A673 (cell line): ENCODE results near the gene TGM2. TPM values are rescaled to one million over a fixed set of nuclear protein-coding genes. Genes with fewer than 3 reads are reported as not detected.
A peak's percentile ranks its signal among the peaks of the same experiment; 100 is the strongest.

ENCODE experiments used
- Bru-seq: library from RNA; stranded (reverse); fragments of 400-500 nt; gene quantifications from one replicate; lab custom pipeline; 2021; lab: Mats Ljungman, UMichigan
- BruChase-seq, 2 experiments: library from RNA; stranded (reverse); fragments of 400-500 nt; gene quantifications; one replicate each; lab custom pipeline; 2021; lab: Mats Ljungman, UMichigan
- BruUV-seq: library from RNA; stranded (reverse); fragments of 400-500 nt; replicated peaks from 2 replicates; lab custom pipeline; 2021; lab: Mats Ljungman, UMichigan
- CTCF ChIA-PET: fragments of 300-600 bp; sonication (Branson Sonifier 250); formaldehyde crosslinking; loops from one replicate; lab custom pipeline; 2022; ENCODE audit warnings: antibody characterized with exemption; lab: Charles Lee
- POLR2A ChIA-PET: fragments of 300-600 bp; sonication (Branson Sonifier 250); formaldehyde crosslinking; loops from one replicate; lab custom pipeline; 2022; ENCODE audit warnings: antibody characterized with exemption; ENCODE audit not compliant: low non-redundant PET; lab: Charles Lee
- DNase-seq: peaks from one replicate; pipeline ENCODE4 v3.0.0-alpha.2; 2015; ENCODE audit warnings: low spot score
- H3K27ac ChIP-seq: fragments of 200-600 bp; sonication (generic); 2 replicates; pipeline ENCODE4 v1.5.1; 2016; ENCODE audit warnings: mixed run types, low read depth, mild to moderate bottlenecking, mixed read lengths, antibody characterized with exemption, low read length; ENCODE audit not compliant: poor library complexity, severe bottlenecking
- H3K27me3 ChIP-seq: fragments of 200-600 bp; sonication (generic); replicated peaks from 2 replicates; pipeline ENCODE4 v1.6.1; 2017; ENCODE audit warnings: mixed run types, low read depth, mild to moderate bottlenecking, mixed read lengths, antibody characterized with exemption, low read length; ENCODE audit not compliant: insufficient read depth, poor library complexity
- H3K36me3 ChIP-seq: fragments of 200-600 bp; sonication (generic); 2 replicates; pipeline ENCODE4 v1.6.1; 2016; ENCODE audit warnings: mixed run types, mild to moderate bottlenecking, mixed read lengths, antibody characterized with exemption, low read length; ENCODE audit not compliant: insufficient read depth, poor library complexity, severe bottlenecking
- H3K4me1 ChIP-seq: fragments of 200-600 bp; sonication (generic); 2 replicates; pipeline ENCODE4 v1.6.1; 2017; ENCODE audit warnings: mixed run types, mild to moderate bottlenecking, mixed read lengths, antibody characterized with exemption, low read length; ENCODE audit not compliant: insufficient read depth, poor library complexity, severe bottlenecking
- H3K4me3 ChIP-seq: fragments of 200-600 bp; sonication (generic); 2 replicates; pipeline ENCODE4 v1.5.1; 2016; ENCODE audit warnings: low read depth, mixed run types, mild to moderate bottlenecking, mixed read lengths, low read length; ENCODE audit not compliant: poor library complexity, severe bottlenecking
- H3K9me3 ChIP-seq: fragments of 200-600 bp; sonication (generic); 2 replicates; pipeline ENCODE4 v1.6.1; 2016; ENCODE audit warnings: mixed run types, low read depth, mild to moderate bottlenecking, mixed read lengths, antibody characterized with exemption, low read length; ENCODE audit not compliant: poor library complexity, severe bottlenecking
- CTCF ChIP-seq: fragments of 300-800, 200-600 bp; sonication (generic); conservative IDR thresholded peaks from 2 replicates; pipeline ENCODE4 v1.5.1; 2017; ENCODE audit warnings: low read depth, mild to moderate bottlenecking, antibody characterized with exemption, low read length, moderate library complexity, mixed read lengths
- EZH2 ChIP-seq: fragments of 200-600 bp; sonication (generic); IDR thresholded peaks from 2 replicates; pipeline ENCODE4 v1.6.1; 2017; ENCODE audit warnings: borderline replicate concordance, low read depth, mild to moderate bottlenecking, mixed read lengths, antibody characterized with exemption, low read length; ENCODE audit not compliant: poor library complexity, severe bottlenecking
- intact Hi-C: fragments of 100-400 bp; cut with micrococcal nuclease; formaldehyde crosslinking; loops from one replicate; pipeline ENCODE4 v1.10.0; 2022; ENCODE audit not compliant: unreplicated experiment
- long read RNA-seq: library from polyadenylated mRNA; stranded (forward); transcript quantifications from one replicate; pipeline ENCODE4 v2.0.0, GENCODE V29; 2022
- total RNA-seq: library from RNA; stranded (reverse); gene quantifications from 2 replicates; pipeline ENCODE4 v1.2.3, GENCODE V29; 2021

TGM2 gene
- total RNA-seq (0.43 and 0.85 TPM in 2 replicates), Bru-seq, nascent RNA (percentile 13 among the genes with signal in this experiment), BruChase-seq, experiment 1, labeled RNA remaining after a 2-hour chase (percentile 5 among the genes with signal in this experiment), BruChase-seq, experiment 2, labeled RNA remaining after a 6-hour chase (percentile 16 among the genes with signal in this experiment)
- long read RNA-seq, full-length matches to known transcripts = 1 of 2 reads
- long read RNA-seq, partial matches to known transcripts = 0 of 2 reads
- long read RNA-seq, other reads (novel, unspliced or antisense) = 1 of 2 reads

- POLR2A ChIA-PET = no interaction called here
Observed at GRCh38 chr20:38165089-38165965, at the start of gene TGM2. TSS of gene TGM2 (minus strand) at chr20:38165270. CDS start at chr20:38165198, 72 bp downstream.

DNA sequence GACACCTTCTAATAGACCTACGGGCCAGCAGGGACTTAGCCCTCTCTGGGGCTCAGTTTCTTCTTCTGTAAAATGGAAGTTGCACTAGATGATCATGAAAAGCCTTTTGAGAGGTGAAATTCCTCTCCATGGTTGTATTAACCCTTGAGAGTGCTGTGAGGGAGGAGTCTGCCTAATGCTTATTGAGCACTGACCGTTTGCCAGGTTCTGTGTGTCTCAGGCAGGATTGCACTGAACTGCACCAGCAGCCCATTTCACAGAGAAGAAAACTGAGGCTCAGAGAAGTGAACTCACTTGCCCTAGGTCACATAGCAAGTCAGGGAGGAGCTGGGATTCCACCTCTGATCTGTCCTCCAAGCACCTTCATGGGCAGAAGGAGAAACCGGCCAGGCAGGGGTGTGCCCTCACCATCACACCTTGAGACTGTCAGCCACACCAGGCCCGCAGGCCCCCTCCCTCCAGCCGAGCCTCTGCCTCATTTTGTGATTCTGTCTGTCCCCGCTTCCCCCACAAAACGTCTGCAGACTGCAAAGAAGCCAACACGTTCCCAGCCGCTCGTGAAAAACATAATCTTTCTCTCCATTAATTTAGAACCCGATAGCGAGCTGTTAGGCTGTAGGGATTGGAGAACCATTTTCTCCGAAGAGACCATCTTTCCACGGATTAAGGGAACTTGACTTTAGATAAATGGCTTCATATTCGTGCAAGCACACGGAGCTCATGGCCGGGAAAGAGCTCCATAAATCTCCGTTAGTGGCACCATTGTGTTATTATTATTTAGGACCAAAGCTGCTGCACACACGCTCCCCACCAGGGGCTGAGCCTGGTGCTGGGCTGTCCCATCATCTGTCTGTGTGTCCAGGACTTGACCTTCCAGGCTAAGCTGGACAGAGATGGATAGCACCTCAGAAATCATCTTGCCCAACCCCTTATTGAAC lies 49.5 kb upstream of the TGM2 start:
- Histone ChIP-seq H3K27ac (no peak overlapping the region), H3K4me3 (no peak overlapping the region), H3K9me3 (no peaks in the 10 kb centered on the region), H3K4me1 (no peaks in the 10 kb centered on the region), H3K27me3 (no peaks in the 10 kb centered on the region), H3K36me3 (no peaks in the 10 kb centered on the region)
- no peak for DNase-seq
- intact Hi-C loops = no loop called here
- no TSS peak for BruUV-seq
- CTCF ChIA-PET = interaction anchor here (0.7 kb wide), 1 partner anchor 61 kb away, joined by 4 read pairs; no protein-coding TSS in a partner anchor
- 0 out of 2 replicates have a peak, but pooled peaks have one; percentile 16 for TF ChIP-seq CTCF
- no peak for TF ChIP-seq EZH2
- POLR2A ChIA-PET = no interaction called here

More at GRCh38 chr20:38165089-38165965, at the start of gene TGM2:
- CTCF ChIA-PET = no interaction called here
- TF ChIP-seq EZH2 = no peak
- peak; percentile 75 for TF ChIP-seq CTCF
- Histone ChIP-seq H3K36me3 (no peaks in the 10 kb centered on the region), H3K4me3 (peak within 1 kb of the TSS; percentile 35), H3K4me1 (no peaks in the 10 kb centered on the region), H3K27me3 (no peaks in the 10 kb centered on the region), H3K27ac (no peak within 1 kb of the TSS), H3K9me3 (no peaks in the 10 kb centered on the region)
- peak; percentile 62 for DNase-seq
- intact Hi-C loops = loop anchor here (1.0 to 5.0 kb wide), 2 partner anchors 93 to 108 kb away; no protein-coding TSS in a partner anchor
- BruUV-seq = no TSS peak

GRCh38 chr20:38213607-38213940 lies 48.5 kb upstream of the TGM2 start:
- Histone ChIP-seq H3K9me3 (no peaks in the 10 kb centered on the region), H3K36me3 (no peaks in the 10 kb centered on the region), H3K4me3 (no peak overlapping the region), H3K27ac (no peak overlapping the region), H3K27me3 (no peaks in the 10 kb centered on the region), H3K4me1 (no peaks in the 10 kb centered on the region)
- CTCF ChIA-PET = interaction anchor here (0.7 kb wide), 1 partner anchor 62 kb away, joined by 4 read pairs; no protein-coding TSS in a partner anchor
- POLR2A ChIA-PET = no interaction called here
- no TSS peak for BruUV-seq
- intact Hi-C loops = no loop called here
- no peak for DNase-seq
- TF ChIP-seq CTCF (no peak), EZH2 (no peak)
